Measurements from ENCODE around the gene GNG3.

Gene GNG3

DNA sequence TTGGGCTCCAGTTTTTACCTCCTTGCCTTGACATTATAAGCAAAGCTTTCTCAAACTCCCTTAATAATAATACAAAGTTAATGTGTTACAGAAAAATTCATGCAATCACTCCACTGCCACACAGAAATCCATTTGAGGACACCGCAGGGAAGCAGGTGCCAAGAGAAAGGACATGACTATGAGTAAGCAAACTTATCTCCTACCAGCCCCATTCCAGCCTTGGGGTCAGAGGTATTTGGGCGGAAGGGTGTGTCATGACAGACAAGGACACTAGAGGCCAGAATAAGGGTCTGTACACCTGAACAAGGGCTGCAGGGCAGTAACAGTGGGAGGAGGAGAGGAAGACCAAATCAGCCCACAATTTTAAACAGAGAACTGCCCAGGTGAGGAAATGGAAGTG, 5.9 kb downstream of the GNG3 start:
- peaks cover 55 to 78% of the 10 kb centered on the region in 2 experiments for H3K36me3 ChIP-seq (ENCODE audit: control insufficient read depth in 1 of 2, insufficient read depth in 2 of 2, low read depth in 1 of 2, low read length in 2 of 2)
- no peak overlapping the region for H4K91ac ChIP-seq (ENCODE audit: low read length)
- no peak for DNase-seq
- peaks cover 14% of the 10 kb centered on the region for H3K79me1 ChIP-seq (replicated peaks; ENCODE audit: low read length, poor library complexity, severe bottlenecking)
- peak overlapping the region; percentile 76 for H3K27ac ChIP-seq (ENCODE audit: low read length, poor library complexity, severe bottlenecking)
- H3K23ac ChIP-seq (ENCODE audit: low read length in 2 of 2) = no peak overlapping the region
- no peaks in the 10 kb centered on the region for H3K27me3 ChIP-seq (ENCODE audit: control insufficient read depth in 1 of 2, insufficient read depth in 1 of 2, low read length in 2 of 2)
- H3K9me3 ChIP-seq (ENCODE audit: control insufficient read depth, low read length) = no peaks in the 10 kb centered on the region
- H2BK5ac ChIP-seq (ENCODE audit: low read depth, low read length, poor library complexity, severe bottlenecking) = no peak overlapping the region
- no peak overlapping the region for H3K18ac ChIP-seq (ENCODE audit: low read depth in 1 of 2, low read length in 2 of 2)
- H3K4ac ChIP-seq (ENCODE audit: low read depth in 1 of 2, low read length in 2 of 2) = no peak overlapping the region
- H2AFZ ChIP-seq (ENCODE audit: low read depth, low read length) = no peak overlapping the region
- H3K4me1 ChIP-seq (ENCODE audit: control insufficient read depth, insufficient read depth, low read depth, low read length) = peaks cover 24% of the 10 kb centered on the region
- peak overlapping the region; percentile 33 for H3K9ac ChIP-seq (ENCODE audit: low read length)
- H4K8ac ChIP-seq (ENCODE audit: low read length) = no peak overlapping the region
- H3K14ac ChIP-seq (ENCODE audit: low read length in 2 of 2) = no peak overlapping the region
- no peak overlapping the region for H3K4me3 ChIP-seq (ENCODE audit: insufficient read depth in 1 of 2, low read depth in 1 of 2, low read length in 2 of 2)
- peak overlapping the region; percentile 36 for H3K4me2 ChIP-seq (ENCODE audit: low read length, poor library complexity, severe bottlenecking)
- 100% methylated on average over 1 of the region's 2 CpGs for WGBS
- no peak overlapping the region for H2BK120ac ChIP-seq (ENCODE audit: low read depth, low read length)
- no peak overlapping the region for H2AK5ac ChIP-seq (ENCODE audit: low read length, severe bottlenecking)
- no peak overlapping the region for H2BK15ac ChIP-seq (ENCODE audit: low read depth, poor library complexity, severe bottlenecking)
- no peak overlapping the region for H2BK12ac ChIP-seq (ENCODE audit: low read length in 2 of 2)

GRCh38 chr11:62715150-62716130, 8.0 kb downstream of the GNG3 start:
- Histone ChIP-seq H2AFZ (ENCODE audit: low read depth, low read length) (no peak overlapping the region), H3K27me3 (ENCODE audit: control insufficient read depth in 1 of 2, insufficient read depth in 1 of 2, low read length in 2 of 2) (no peaks in the 10 kb centered on the region), H3K9ac (ENCODE audit: low read length) (no peak overlapping the region), H3K9me3 (ENCODE audit: control insufficient read depth, low read length) (no peaks in the 10 kb centered on the region), H3K4me3 (ENCODE audit: insufficient read depth in 1 of 2, low read depth in 1 of 2, low read length in 2 of 2) (no peak overlapping the region), H3K79me1 (replicated peaks; ENCODE audit: low read length, poor library complexity, severe bottlenecking) (peaks cover 13% of the 10 kb centered on the region), H2AK5ac (ENCODE audit: low read length, severe bottlenecking) (peak overlapping the region; percentile 28), H4K8ac (ENCODE audit: low read length) (no peak overlapping the region), H3K14ac (ENCODE audit: low read length in 2 of 2) (no peak overlapping the region), H3K4me2 (ENCODE audit: low read length, poor library complexity, severe bottlenecking) (no peak overlapping the region), H2BK15ac (ENCODE audit: low read depth, poor library complexity, severe bottlenecking) (no peak overlapping the region), H3K18ac (ENCODE audit: low read depth in 1 of 2, low read length in 2 of 2) (no peak overlapping the region), H2BK5ac (ENCODE audit: low read depth, low read length, poor library complexity, severe bottlenecking) (no peak overlapping the region), H2BK12ac (ENCODE audit: low read length in 2 of 2) (no peak overlapping the region), H3K27ac (ENCODE audit: low read length, poor library complexity, severe bottlenecking) (no peak overlapping the region), H4K91ac (ENCODE audit: low read length) (no peak overlapping the region), H3K4ac (ENCODE audit: low read depth in 1 of 2, low read length in 2 of 2) (no peak overlapping the region), H3K36me3 (ENCODE audit: control insufficient read depth in 1 of 2, insufficient read depth in 2 of 2, low read depth in 1 of 2, low read length in 2 of 2) (peaks cover 64 to 92% of the 10 kb centered on the region in 2 experiments), H3K4me1 (ENCODE audit: control insufficient read depth, insufficient read depth, low read depth, low read length) (peaks cover 11% of the 10 kb centered on the region), H3K23ac (ENCODE audit: low read length in 2 of 2) (no peak overlapping the region), H2BK120ac (ENCODE audit: low read depth, low read length) (no peak overlapping the region)
- 99% methylated on average over 21 of the region's 24 CpGs for WGBS
- no peak for DNase-seq

- no peak overlapping the region for H2BK12ac ChIP-seq (ENCODE audit: low read length in 2 of 2)
- H3K14ac ChIP-seq (ENCODE audit: low read length in 2 of 2) = no peak overlapping the region
- H3K27me3 ChIP-seq (ENCODE audit: control insufficient read depth in 1 of 2, insufficient read depth in 1 of 2, low read length in 2 of 2) = no peaks in the 10 kb centered on the region
- 93% methylated on average over 5 of the region's 5 CpGs for WGBS
- H3K36me3 ChIP-seq (ENCODE audit: control insufficient read depth in 1 of 2, insufficient read depth in 2 of 2, low read depth in 1 of 2, low read length in 2 of 2) = peaks cover 58 to 94% of the 10 kb centered on the region in 2 experiments
- no peak overlapping the region for H2AK5ac ChIP-seq (ENCODE audit: low read length, severe bottlenecking)
- DNase-seq = no peak
- no peaks in the 10 kb centered on the region for H3K9me3 ChIP-seq (ENCODE audit: control insufficient read depth, low read length)
- H3K4me1 ChIP-seq (ENCODE audit: control insufficient read depth, insufficient read depth, low read depth, low read length) = peaks cover 11% of the 10 kb centered on the region
- H2BK120ac ChIP-seq (ENCODE audit: low read depth, low read length) = no peak overlapping the region
- no peak overlapping the region for H2AFZ ChIP-seq (ENCODE audit: low read depth, low read length)
- H2BK5ac ChIP-seq (ENCODE audit: low read depth, low read length, poor library complexity, severe bottlenecking) = no peak overlapping the region
- H3K4me2 ChIP-seq (ENCODE audit: low read length, poor library complexity, severe bottlenecking) = no peak overlapping the region
- H3K4me3 ChIP-seq (ENCODE audit: insufficient read depth in 1 of 2, low read depth in 1 of 2, low read length in 2 of 2) = no peak overlapping the region
- H2BK15ac ChIP-seq (ENCODE audit: low read depth, poor library complexity, severe bottlenecking) = no peak overlapping the region
- H3K79me1 ChIP-seq (replicated peaks; ENCODE audit: low read length, poor library complexity, severe bottlenecking) = peaks cover 13% of the 10 kb centered on the region
- no peak overlapping the region for H3K23ac ChIP-seq (ENCODE audit: low read length in 2 of 2)
- no peak overlapping the region for H4K8ac ChIP-seq (ENCODE audit: low read length)
- no peak overlapping the region for H4K91ac ChIP-seq (ENCODE audit: low read length)
- no peak overlapping the region for H3K4ac ChIP-seq (ENCODE audit: low read depth in 1 of 2, low read length in 2 of 2)
- H3K9ac ChIP-seq (ENCODE audit: low read length) = no peak overlapping the region
- H3K18ac ChIP-seq (ENCODE audit: low read depth in 1 of 2, low read length in 2 of 2) = no peak overlapping the region
- no peak overlapping the region for H3K27ac ChIP-seq (ENCODE audit: low read length, poor library complexity, severe bottlenecking)
Observed at GRCh38 chr11:62716206-62716605, 8.7 kb downstream of the GNG3 start.

DNA sequence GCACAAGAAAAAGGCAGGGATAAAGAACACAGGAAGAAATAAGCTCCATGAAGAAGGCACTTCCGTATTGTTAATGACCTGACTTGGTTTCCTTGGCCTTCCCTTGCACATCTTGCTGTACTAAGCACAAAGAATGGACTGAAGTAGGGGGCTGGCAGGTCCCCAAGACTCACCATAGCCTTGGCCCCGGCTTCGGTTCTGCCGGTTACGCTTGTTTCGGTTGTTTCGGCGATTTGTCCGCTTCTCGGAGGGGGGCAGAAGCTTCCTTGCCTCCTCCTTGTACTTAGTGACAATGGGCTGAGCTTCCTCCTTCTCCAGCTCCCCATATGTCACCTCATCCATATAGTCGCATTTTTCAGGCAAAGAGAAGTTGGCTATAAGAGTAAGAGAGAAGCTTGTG, 9.3 kb downstream of the GNG3 start:
- no peak overlapping the region for H3K4me2 ChIP-seq (ENCODE audit: low read length, poor library complexity, severe bottlenecking)
- DNase-seq = no peak
- peaks cover 58 to 95% of the 10 kb centered on the region in 2 experiments for H3K36me3 ChIP-seq (ENCODE audit: control insufficient read depth in 1 of 2, insufficient read depth in 2 of 2, low read depth in 1 of 2, low read length in 2 of 2)
- H3K18ac ChIP-seq (ENCODE audit: low read depth in 1 of 2, low read length in 2 of 2) = no peak overlapping the region
- no peak overlapping the region for H3K23ac ChIP-seq (ENCODE audit: low read length in 2 of 2)
- no peak overlapping the region for H3K4me3 ChIP-seq (ENCODE audit: insufficient read depth in 1 of 2, low read depth in 1 of 2, low read length in 2 of 2)
- no peak overlapping the region for H4K8ac ChIP-seq (ENCODE audit: low read length)
- no peak overlapping the region for H4K91ac ChIP-seq (ENCODE audit: low read length)
- WGBS = 98% methylated on average over 10 of the region's 11 CpGs
- H2AFZ ChIP-seq (ENCODE audit: low read depth, low read length) = no peak overlapping the region
- H3K79me1 ChIP-seq (replicated peaks; ENCODE audit: low read length, poor library complexity, severe bottlenecking) = peaks cover 13% of the 10 kb centered on the region
- H3K4ac ChIP-seq (ENCODE audit: low read depth in 1 of 2, low read length in 2 of 2) = no peak overlapping the region
- H3K14ac ChIP-seq (ENCODE audit: low read length in 2 of 2) = no peak overlapping the region
- H2BK5ac ChIP-seq (ENCODE audit: low read depth, low read length, poor library complexity, severe bottlenecking) = no peak overlapping the region
- peak overlapping the region; percentile 10 for H3K9ac ChIP-seq (ENCODE audit: low read length)
- no peak overlapping the region for H2BK12ac ChIP-seq (ENCODE audit: low read length in 2 of 2)
- H3K27me3 ChIP-seq (ENCODE audit: control insufficient read depth in 1 of 2, insufficient read depth in 1 of 2, low read length in 2 of 2) = no peaks in the 10 kb centered on the region
- H2BK15ac ChIP-seq (ENCODE audit: low read depth, poor library complexity, severe bottlenecking) = no peak overlapping the region
- H2BK120ac ChIP-seq (ENCODE audit: low read depth, low read length) = no peak overlapping the region
- peaks cover 11% of the 10 kb centered on the region for H3K4me1 ChIP-seq (ENCODE audit: control insufficient read depth, insufficient read depth, low read depth, low read length)
- H3K9me3 ChIP-seq (ENCODE audit: control insufficient read depth, low read length) = no peaks in the 10 kb centered on the region
- H3K27ac ChIP-seq (ENCODE audit: low read length, poor library complexity, severe bottlenecking) = no peak overlapping the region
- H2AK5ac ChIP-seq (ENCODE audit: low read length, severe bottlenecking) = no peak overlapping the region
